Measurements from ENCODE around the gene PSMC6.
"Not testable (repeated sequence)": the region's sequence is repeated elsewhere in the genome, so short reads cannot be mapped to it uniquely, and the experiment has no call there.

PSMC6 gene

DNA sequence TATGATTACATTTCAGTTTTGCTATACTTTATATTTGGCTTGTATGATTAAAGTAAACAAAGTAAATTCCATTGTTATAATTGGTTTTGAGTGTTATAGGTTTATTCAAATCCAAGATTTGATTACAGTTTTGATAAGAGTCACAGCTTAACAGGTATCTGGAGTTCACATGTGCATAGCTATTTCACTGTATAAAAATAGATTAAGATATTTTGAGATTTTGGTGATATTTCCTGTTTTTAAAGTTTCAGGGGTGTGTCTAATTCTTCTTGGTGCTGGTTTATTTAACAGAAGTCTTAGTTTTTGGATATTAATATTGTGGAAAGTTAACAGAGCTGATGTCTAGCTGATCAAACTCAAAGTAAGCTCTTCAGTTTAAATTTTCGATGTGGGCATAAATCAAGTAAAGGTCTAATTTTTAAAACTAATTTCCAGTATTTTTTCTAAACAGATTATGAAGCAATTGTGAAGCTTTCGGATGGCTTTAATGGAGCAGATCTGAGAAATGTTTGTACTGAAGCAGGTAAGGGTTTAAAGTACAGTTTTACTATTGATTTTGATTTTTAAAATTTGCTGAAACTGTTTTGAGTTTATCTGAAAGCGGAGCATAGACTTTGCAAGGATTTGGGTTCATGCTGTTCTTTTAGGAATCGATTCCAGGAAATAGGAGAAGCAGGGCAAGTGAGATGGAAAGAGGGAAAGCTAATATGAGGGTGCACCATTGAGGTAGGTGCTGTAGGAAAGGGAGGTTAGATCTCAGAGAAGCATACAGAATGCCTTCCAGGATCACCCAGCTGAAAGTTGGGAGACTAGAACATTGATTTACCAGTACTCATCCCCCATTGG lies 16.7 kb downstream of the PSMC6 start:
- no peak for DNase-seq

DNA sequence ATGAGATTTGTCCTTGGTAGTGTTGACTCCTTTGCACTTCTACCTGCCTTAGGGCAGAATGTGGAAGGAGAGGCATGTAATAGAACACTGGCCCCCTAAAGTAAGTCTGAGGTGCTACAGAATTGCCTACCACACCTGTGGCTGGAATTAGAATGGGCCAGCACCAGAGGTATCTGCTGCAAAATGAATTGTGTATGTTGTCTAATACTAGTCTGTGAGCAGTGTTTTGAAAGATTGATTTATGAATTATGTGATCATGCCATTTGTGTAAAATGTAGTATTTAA lies 17.3 kb downstream of the PSMC6 start:
- no peak for DNase-seq

DNA sequence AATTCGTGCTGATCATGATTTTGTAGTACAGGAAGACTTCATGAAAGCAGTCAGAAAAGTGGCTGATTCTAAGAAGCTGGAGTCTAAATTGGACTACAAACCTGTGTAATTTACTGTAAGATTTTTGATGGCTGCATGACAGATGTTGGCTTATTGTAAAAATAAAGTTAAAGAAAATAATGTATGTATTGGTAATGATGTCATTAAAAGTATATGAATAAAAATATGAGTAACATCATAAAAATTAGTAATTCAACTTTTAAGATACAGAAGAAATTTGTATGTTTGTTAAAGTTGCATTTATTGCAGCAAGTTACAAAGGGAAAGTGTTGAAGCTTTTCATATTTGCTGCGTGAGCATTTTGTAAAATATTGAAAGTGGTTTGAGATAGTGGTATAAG lies 20.5 kb downstream of the PSMC6 start:
- DNase-seq: not testable (repeated sequence)

DNA sequence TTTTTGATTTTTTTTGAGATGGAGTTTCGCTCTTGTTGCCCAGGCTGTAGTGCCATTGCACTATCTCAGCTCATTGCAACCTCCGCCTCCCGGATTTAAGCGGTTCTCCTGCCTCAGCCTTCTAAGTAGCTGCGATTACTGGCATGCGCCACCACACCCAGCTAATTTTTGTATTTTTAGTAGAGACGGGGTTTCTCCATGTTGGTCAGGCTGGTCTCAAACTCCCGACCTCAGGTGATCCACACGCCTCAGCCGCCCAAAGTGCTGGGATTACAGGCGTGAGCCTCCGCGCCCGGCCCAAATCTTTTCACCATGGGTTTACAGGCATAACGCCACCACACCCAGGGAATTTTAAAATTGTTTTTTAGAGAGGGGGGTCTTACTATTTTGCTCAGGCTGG lies 22.0 kb downstream of the PSMC6 start:
- DNase-seq: not testable (repeated sequence)

DNA sequence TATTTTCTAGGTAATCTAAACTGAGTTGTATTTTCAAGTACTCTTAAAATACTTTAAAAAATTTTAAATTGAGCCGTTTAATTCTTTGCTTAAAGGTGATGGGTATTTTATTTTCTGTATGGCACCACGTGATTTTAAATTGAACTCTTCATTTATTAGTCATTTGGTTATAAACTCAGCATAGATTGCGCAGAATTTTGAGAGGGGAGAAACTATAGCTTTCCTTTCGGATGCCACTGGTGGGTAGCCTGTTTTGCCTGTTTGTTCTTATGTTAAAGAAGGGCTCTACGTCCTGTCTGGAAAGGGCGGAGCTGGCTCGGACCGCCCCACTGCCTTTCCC lies 22.6 kb downstream of the PSMC6 start:
- no peak for DNase-seq

DNA sequence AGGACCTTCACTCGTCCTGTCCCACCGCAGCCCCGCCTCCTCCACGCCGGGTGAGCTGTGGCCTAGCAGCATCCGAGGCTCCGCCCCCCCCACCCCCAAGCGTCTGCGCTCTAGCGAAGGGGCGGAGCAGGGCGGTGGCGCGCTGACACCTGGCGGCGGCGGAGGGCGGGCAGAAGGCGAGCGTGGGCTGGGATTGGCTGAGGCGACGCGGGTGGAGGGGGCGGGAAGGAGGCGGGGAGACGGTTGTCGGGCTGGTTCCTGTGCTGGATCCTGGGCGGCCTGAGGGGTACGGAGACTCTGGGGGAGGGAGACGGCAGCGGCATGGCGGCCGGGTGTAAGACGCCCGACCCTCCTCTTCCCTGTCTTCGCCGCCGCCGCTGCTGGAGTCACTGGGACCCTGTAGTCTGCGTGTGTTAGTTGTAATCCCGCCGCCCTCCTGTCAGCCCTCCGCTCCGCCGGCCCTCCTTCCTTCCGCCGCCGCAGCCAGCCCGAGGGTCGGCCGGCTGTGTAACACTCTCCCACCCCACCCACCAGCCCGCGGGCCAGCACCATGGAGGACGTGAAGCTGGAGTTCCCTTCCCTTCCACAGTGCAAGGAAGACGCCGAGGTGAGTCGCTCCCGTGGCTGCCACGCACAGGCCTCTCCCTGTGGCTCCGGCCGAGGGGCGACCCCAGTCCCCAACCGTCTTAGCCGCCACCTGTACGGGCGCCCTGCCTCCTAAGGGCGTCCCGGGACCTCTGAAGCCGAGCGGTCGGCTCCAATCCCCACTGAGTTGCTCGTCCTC lies 23.1 kb downstream of the PSMC6 start, which contains the start of gene STYX:
STYX (plus strand) TSS at position 242 of the 784 bp plus-strand sequence; CDS start at position 551, 309 bp downstream.
- peak; percentile 98 for DNase-seq

DNA sequence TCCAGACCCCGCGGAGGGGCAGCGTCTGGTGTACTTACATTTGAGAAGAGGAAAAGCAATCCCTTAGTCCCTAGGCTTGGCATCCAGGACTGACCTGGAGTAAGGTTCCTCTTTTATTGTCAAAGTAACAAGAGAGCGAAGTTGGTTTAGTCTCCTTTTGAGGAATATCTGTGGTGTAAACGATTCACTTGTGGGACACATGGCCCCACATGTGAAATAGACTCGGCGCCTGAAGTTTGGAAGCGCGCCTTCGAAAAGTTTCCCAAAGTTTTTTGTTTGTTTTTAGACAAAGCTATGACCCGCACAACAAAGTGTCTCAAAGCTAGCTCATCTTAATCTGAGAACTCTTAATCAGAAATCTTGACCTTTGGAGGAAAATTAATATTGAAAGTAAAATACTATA lies 23.7 kb downstream of the PSMC6 start:
- DNase-seq: no peak

DNA sequence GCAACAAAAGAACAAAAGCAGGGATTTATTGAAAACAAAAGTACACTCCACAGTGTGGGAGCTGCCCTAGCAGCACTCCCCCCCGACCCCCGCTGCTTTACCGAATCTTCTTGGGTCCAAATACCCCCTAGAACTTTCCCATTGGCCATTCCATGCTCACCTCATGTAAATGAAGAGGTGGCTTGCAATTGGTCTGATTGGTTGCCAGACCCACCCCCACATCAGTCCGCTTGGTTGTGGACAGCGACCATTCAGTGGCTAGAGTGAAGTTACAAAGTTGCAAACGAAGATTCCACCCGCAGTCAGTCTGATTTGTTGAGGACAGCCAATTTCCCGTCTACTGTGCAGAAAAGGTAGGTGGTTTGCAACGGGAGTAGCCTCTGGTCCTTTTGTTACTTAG lies 26.8 kb downstream of the PSMC6 start:
- DNase-seq: no peak

DNA sequence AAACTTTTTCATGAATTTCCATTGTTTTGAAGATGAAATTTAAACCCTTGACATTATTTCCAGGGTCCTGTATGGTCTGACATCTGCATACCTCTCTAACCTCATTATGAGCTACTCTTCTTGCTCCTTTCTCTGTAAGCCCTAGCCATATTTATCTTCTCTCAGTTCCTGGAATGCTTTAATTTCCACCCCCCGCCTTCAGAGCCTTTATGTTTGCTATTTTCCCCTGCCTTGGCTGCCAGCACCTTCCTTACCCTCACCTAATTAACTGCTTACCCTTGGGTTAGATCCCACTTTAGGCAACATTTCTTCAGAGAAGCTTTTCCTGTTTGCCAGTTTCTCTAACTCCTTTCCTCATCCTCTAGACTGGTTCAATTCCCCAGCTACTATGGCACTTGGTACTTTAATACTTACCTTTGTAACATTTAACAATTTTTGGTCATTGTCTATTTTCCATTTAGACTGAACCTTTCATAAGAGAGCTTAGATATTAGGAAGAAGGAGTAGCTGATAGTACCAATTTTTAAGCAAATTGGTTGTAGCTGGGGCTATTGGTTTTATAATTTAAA lies 29.0 kb downstream of the PSMC6 start:
- DNase-seq: no peak

DNA sequence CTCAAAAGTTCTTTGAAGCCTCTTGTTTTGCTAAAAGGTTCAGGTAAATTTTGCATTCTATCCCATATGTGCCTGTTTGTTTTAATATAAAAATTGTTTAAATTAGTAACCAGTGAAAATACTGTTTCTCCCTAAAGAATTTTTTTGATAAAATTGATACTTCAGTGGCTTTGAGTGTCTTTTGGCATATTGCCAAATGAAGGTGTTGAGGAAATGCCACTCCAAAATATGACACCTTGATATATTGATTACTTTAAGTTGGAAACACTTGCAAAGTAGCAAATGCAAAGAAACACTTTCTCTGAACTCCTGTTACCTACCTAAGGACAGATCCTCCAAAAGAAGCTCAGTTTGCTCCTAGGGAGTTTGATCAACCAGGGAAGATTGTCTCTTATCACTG lies 31.4 kb downstream of the PSMC6 start:
- DNase-seq: no peak

DNA sequence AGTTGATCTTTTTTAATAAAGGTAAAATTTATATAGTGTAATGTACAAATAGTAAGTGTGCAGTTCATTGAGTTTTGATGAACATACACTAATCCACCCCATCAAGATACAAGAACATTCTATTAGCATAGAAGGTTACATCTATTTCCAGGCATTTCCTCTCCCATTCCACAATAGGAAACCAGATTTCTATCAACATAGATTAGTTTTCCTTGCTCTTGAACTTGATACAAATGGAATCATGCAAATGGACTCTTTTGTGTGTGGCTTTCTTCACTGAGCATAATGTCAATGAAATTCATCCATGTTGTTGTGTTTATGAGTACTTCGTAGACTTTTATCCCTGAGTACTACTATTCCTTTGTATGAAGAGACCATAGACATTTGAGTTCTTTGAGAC lies 33.8 kb downstream of the PSMC6 start:
- no peak for DNase-seq

DNA sequence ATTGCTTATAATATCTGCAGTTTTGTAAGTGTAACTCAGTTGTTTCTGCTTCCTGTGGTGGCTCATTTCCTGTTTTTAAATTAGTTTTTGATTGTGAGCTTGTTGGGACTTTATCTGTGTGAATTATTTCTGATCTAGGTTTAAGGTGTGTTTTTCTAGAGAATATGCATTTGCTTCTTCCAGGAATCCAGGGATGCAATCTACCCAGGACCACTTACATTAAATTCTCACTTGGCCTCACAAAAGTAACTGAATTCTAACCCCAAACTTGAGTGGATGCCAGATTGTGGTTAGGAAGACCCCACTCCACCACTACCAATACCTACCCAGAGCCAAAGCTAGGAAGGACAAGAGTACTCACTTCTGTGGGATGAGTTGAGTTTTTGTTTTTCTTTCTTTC lies 34.9 kb downstream of the PSMC6 start:
- DNase-seq: no peak

DNA sequence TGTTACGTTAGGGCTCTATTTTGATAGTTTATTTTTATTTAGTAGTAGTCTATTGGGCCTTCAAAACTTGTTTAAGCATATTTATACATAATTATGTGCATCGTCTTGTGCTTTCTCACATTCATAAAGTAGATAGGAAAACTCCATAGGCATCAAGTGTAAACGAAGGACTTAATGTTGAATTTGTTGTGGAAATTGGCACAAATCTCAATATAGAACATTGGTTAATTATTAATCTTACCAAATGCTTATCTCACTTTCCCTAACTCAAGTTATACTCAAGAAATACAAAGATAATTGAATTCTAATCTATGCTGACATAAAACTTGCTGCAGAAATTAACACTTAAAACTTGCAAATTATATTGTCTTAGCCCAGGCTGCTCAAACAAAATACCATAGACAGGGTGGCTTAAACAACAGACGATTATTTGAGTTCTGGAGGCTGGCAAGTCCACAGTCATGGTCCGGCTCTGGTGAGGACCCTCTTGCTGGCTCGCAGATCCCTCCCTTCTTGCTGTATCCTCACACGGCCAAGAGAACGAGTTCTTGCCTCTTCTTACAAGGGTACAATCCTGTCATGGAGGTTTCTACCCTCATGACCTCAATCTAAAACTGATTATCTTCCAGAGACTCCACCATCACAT lies 41.8 kb downstream of the PSMC6 start:
- no peak for DNase-seq

DNA sequence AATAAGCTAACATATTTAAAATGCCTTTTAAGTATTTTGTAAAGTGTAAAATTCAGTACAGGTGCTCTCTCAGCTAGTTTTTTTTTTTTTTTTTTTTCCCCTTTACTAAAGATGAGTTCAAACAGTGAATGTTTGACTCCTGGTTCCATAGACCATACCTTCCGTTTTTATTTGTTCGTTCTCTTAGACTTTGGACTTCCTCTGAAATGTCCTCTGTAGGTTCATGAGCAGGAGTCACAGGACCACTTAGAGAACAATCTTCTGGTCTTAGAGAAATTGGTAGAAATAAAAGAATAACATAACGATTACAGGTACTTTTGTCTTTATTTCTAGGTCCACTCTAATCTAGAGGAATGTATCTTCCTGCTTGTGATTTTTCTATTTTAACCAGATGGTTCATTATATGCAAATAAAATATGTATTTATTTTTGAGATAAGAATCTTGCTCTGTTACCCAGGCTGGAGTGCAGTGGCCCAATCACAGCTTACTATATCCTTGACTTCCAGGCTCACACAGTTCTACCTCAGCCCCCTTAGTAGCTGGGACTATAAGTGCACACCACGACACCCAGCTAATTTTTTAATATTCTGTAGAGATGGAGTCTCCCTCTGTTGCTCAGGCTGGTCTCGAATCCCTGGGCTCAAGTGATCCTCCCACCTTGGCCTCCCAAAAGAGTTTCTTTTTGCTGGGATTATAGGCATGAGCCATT lies 48.8 kb downstream of the PSMC6 start:
- no peak for DNase-seq

DNA sequence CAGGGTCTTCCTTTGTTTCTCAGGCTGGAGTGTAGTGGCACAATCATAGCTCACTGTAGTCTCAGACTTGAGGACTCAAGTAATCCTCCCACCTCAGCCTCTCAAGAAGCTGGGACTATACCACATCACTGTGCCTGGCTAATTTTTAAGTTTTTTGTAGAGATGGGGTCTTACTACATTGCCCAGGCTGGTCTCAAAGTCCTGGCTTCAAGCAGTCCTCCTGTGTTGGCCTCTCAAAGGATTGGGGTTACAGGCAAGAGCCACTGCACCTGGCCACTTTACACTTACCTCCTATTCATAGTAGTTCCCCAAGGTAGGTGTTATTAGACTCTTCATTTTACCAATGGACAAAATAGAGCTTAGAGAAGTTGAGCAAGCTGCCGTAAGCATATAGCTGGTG lies 52.1 kb downstream of the PSMC6 start:
- DNase-seq: no peak

DNA sequence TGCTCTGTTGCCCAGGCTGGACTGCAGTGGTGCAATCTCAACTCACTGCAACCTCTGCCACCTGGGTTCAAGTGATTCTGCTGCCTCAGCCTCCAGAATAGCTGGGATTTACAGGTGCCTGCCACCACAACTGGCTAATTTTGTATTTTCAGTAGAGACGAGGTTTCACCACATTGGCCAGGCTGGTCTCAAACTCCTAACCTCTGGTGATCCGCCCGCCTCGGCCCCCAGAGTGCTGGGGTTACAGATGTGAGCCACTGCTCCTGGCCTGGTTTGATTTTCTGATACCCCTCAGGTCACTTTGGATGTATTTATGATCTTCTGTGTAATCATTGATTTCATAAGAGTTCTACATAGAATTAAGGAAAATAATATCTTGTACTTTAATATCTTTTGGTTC lies 55.9 kb downstream of the PSMC6 start:
- not testable (repeated sequence) for DNase-seq

DNA sequence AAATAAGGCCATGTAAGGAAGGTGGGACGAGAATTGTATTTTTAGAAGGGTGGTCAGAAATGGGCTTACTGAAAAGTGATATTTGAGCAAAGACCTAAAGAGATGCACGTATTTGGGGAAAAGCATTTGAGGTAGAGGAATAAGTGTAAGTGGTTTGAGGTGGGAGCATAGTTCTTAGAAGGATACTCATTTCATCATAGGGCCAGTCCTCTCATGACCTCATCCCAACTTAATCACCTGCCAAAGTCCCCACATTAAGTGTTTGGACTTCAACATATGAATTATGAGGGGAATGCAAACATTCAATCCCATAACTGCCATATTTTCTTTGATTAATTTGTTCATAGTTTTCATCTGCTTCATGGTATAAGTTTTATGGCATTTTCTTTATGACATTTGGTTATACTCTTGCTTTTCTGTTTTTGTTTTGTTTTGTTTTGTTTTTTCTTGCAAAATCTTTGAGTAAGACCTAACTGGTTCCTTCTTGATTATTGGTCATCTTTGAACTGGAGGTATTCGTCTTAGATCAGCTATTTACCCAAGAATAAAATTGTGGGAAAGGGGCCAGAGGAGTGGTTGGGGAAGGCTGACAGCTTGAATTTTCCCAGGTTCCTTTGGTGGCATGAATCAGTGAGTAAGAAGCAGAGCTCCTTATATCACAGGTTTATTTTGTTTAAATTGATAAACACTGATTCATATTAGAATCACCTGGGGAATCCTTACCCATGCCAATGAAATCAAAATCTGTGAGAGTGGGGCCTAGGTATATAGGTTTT lies 60.2 kb downstream of the PSMC6 start:
- DNase-seq: no peak

DNA sequence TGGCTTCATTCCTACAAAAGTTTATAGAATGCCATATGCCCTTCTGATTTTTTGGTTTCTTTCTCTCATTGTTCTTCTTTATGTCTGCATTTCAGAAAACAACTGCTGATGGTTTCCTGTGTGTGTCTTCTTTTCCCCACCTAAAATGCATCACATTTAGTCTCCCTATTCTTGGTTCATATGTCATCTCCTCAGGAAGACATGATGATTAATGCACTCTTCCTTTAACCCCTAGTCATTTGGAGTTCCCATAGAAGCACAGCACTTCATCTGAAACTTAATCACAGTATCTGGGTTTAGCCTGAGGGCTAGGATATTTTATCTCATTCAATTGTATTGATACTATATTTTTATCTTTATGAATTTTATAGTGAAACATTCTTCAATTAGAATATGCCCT lies 62.9 kb downstream of the PSMC6 start:
- DNase-seq: no peak

DNA sequence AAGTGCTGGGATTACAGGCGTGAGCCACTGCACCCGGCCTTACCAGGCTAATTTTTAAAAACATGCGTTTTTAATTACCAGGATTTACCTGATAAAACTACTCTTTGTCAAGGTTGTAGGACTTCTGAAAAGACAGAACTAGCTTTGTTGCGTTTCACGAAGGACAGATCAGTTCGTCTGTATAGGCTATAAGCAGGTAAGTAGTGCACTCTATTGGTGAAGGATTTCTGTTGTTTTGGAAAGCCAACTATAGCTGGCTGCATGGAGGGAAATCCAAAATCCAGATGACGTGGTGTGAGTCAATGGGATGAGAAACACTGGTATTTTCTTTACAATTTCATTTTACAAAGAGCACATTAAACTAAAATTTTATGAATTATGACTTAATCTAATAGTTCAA lies 69.8 kb downstream of the PSMC6 start:
- DNase-seq: no peak
